HEK293 (cell line): ENCODE data around the gene GALNS.

ENCODE experiments used
- BCL11B ChIP-seq: fragments of 450-650 bp; formaldehyde crosslinking; IDR thresholded peaks from 2 replicates; pipeline ENCODE4 v1.5.1; 2016; ENCODE audit warnings: low read depth, missing biosample characterization, missing genetic modification characterization
- GLIS2 ChIP-seq: fragments of 450-650 bp; formaldehyde crosslinking; IDR thresholded peaks from 2 replicates; pipeline ENCODE4 v1.5.1; 2016; ENCODE audit warnings: missing biosample characterization, missing genetic modification characterization
- IKZF3 ChIP-seq: fragments of 450-650 bp; IDR thresholded peaks from 2 replicates; pipeline ENCODE4 v1.5.0; 2018; ENCODE audit warnings: missing biosample characterization, mild to moderate bottlenecking, missing genetic modification characterization, moderate library complexity
- KLF16 ChIP-seq: fragments of 450-650 bp; formaldehyde crosslinking; IDR thresholded peaks from 2 replicates; pipeline ENCODE4 v1.5.1; 2017; ENCODE audit warnings: missing biosample characterization, missing genetic modification characterization
- PRDM10 ChIP-seq: fragments of 450-650 bp; formaldehyde crosslinking; IDR thresholded peaks from 2 replicates; pipeline ENCODE4 v1.5.1; 2016; ENCODE audit warnings: missing biosample characterization, missing genetic modification characterization
- SALL2 ChIP-seq: fragments of 450-650 bp; formaldehyde crosslinking; IDR thresholded peaks from 2 replicates; pipeline ENCODE4 v1.5.0; 2017; ENCODE audit warnings: missing biosample characterization, mild to moderate bottlenecking, missing genetic modification characterization, borderline replicate concordance
- SETDB1 ChIP-seq: IDR thresholded peaks from one replicate; pipeline ENCODE4 v1.6.1; 2017; ENCODE audit warnings: mild to moderate bottlenecking, low read length, moderate library complexity, mixed read lengths; ENCODE audit not compliant: insufficient read length
- SP2 ChIP-seq: fragments of 450-650 bp; formaldehyde crosslinking; IDR thresholded peaks from 2 replicates; pipeline ENCODE4 v1.5.1; 2016; ENCODE audit warnings: missing biosample characterization, missing genetic modification characterization
- TCF7L2 ChIP-seq: IDR thresholded peaks from 2 replicates; pipeline ENCODE4 v1.6.1; 2011; ENCODE audit warnings: low read depth, mild to moderate bottlenecking, inconsistent platforms, low read length, moderate library complexity, borderline replicate concordance
- TSHZ1 ChIP-seq: fragments of 450-650 bp; formaldehyde crosslinking; IDR thresholded peaks from 2 replicates; pipeline ENCODE4 v1.5.1; 2016; ENCODE audit warnings: missing biosample characterization, missing genetic modification characterization, borderline replicate concordance
- ZBTB10 ChIP-seq: fragments of 450-650 bp; formaldehyde crosslinking; IDR thresholded peaks from 2 replicates; pipeline ENCODE4 v1.5.1; 2016; ENCODE audit warnings: missing biosample characterization, missing genetic modification characterization
- ZBTB11 ChIP-seq: fragments of 450-650 bp; formaldehyde crosslinking; conservative IDR thresholded peaks from 2 replicates; pipeline ENCODE4 v1.5.1; 2016; ENCODE audit warnings: low read depth, missing biosample characterization, missing genetic modification characterization
- ZBTB8A ChIP-seq: fragments of 450-650 bp; formaldehyde crosslinking; IDR thresholded peaks from 2 replicates; pipeline ENCODE4 v1.5.1; 2016; ENCODE audit warnings: missing biosample characterization, missing genetic modification characterization
- ZFP69B ChIP-seq: fragments of 450-650 bp; formaldehyde crosslinking; IDR thresholded peaks from 2 replicates; pipeline ENCODE4 v1.5.1; 2016; ENCODE audit warnings: missing biosample characterization, missing genetic modification characterization
- ZNF157 ChIP-seq: fragments of 450-650 bp; formaldehyde crosslinking; IDR thresholded peaks from 2 replicates; pipeline ENCODE4 v1.5.1; 2016; ENCODE audit warnings: missing biosample characterization, missing genetic modification characterization
- ZNF2 ChIP-seq: fragments of 450-650 bp; formaldehyde crosslinking; IDR thresholded peaks from 2 replicates; pipeline ENCODE4 v1.5.1; 2016; ENCODE audit warnings: missing biosample characterization, missing genetic modification characterization
- ZNF202 ChIP-seq: fragments of 450-650 bp; formaldehyde crosslinking; IDR thresholded peaks from 2 replicates; pipeline ENCODE4 v1.5.1; 2016; ENCODE audit warnings: missing biosample characterization, missing genetic modification characterization, borderline replicate concordance
- ZNF335 ChIP-seq: fragments of 450-650 bp; formaldehyde crosslinking; conservative IDR thresholded peaks from 2 replicates; pipeline ENCODE4 v1.5.1; 2016; ENCODE audit warnings: missing biosample characterization, missing genetic modification characterization
- ZNF391 ChIP-seq: fragments of 450-650 bp; formaldehyde crosslinking; IDR thresholded peaks from 2 replicates; pipeline ENCODE4 v1.5.1; 2016; ENCODE audit warnings: low read depth, missing biosample characterization, missing genetic modification characterization, borderline replicate concordance
- ZNF394 ChIP-seq: fragments of 450-650 bp; formaldehyde crosslinking; IDR thresholded peaks from 2 replicates; pipeline ENCODE4 v1.5.1; 2016; ENCODE audit warnings: missing biosample characterization, missing genetic modification characterization, mild to moderate bottlenecking, moderate library complexity, borderline replicate concordance
- ZNF433 ChIP-seq: fragments of 450-650 bp; formaldehyde crosslinking; IDR thresholded peaks from 2 replicates; pipeline ENCODE4 v1.5.1; 2016; ENCODE audit warnings: missing biosample characterization, missing genetic modification characterization, low read depth
- ZNF48 ChIP-seq: fragments of 450-650 bp; formaldehyde crosslinking; IDR thresholded peaks from 2 replicates; pipeline ENCODE4 v1.5.1; 2016; ENCODE audit warnings: missing biosample characterization, missing genetic modification characterization
- ZNF571 ChIP-seq: fragments of 450-650 bp; formaldehyde crosslinking; IDR thresholded peaks from 2 replicates; pipeline ENCODE4 v1.5.0; 2017; ENCODE audit warnings: missing biosample characterization, missing genetic modification characterization
- ZNF600 ChIP-seq: fragments of 450-650 bp; formaldehyde crosslinking; IDR thresholded peaks from 2 replicates; pipeline ENCODE4 v1.5.1; 2016; ENCODE audit warnings: missing biosample characterization, missing genetic modification characterization
- ZNF610 ChIP-seq: fragments of 450-650 bp; formaldehyde crosslinking; IDR thresholded peaks from 2 replicates; pipeline ENCODE4 v1.5.1; 2016; ENCODE audit warnings: missing biosample characterization, missing genetic modification characterization, borderline replicate concordance
- ZNF792 ChIP-seq: fragments of 450-650 bp; formaldehyde crosslinking; IDR thresholded peaks from 2 replicates; pipeline ENCODE4 v1.5.1; 2016; ENCODE audit warnings: missing biosample characterization, missing genetic modification characterization

Gene GALNS

GRCh38 chr16:88810912-88811768 lies 45.6 kb downstream of the GALNS start (continued):
- TF ChIP-seq TSHZ1 (tag by site-specific recombination) (no peak), ZNF335 (tag by site-specific recombination) (peak; percentile 89), SP2 (tag by site-specific recombination) (peak; percentile 27), IKZF3 (peak; percentile 78), ZNF433 (tag by site-specific recombination) (no peak), PRDM10 (tag by site-specific recombination) (peak; percentile 64), ZFP69B (0 out of 2 replicates have a peak, but pooled peaks have one; percentile 15), ZNF2 (tag by site-specific recombination) (peak; percentile 25; the same call in 1 of the 2 replicates), SALL2 (tag by site-specific recombination) (no peak), ZNF48 (tag by site-specific recombination) (no peak), ZBTB10 (tag by site-specific recombination) (peak; percentile 79; the same call in 1 of the 2 replicates), ZNF394 (0 out of 2 replicates have a peak, but pooled peaks have one; percentile 10), GLIS2 (peak; percentile 84), ZNF157 (tag by site-specific recombination) (no peak), TCF7L2 (no peak), ZBTB11 (peak; percentile 44), ZBTB8A (peak; percentile 91), ZNF610 (tag by site-specific recombination) (no peak), ZNF600 (tag by site-specific recombination) (peak; percentile 84), ZNF792 (tag by site-specific recombination) (no peak), ZNF391 (tag by site-specific recombination) (peak; percentile 63; the same call in 1 of the 2 replicates), ZNF202 (tag by site-specific recombination) (no peak), KLF16 (peak; percentile 73), BCL11B (tag by site-specific recombination) (peak; percentile 73; the same call in 1 of the 2 replicates), SETDB1 (no peak), ZNF571 (tag by site-specific recombination) (no peak)
